Peyer's patch (tissue), 4 donors: ENCODE data around the gene KRT72.

Experiments used
- CTCF ChIP-seq, 6 experiments: fragments of 450-650 bp in 4 of 6; fragments of 200-600 bp in 2 of 6; sonication (generic) in 1 of 6; IDR thresholded peaks; one replicate each; pipeline ENCODE4 v1.5.1; 2017 to 2019; ENCODE audit warnings: antibody characterized with exemption in 6 of 6, mild to moderate bottlenecking in 3 of 6, moderate library complexity in 1 of 6
- POLR2A ChIP-seq, 2 donors: fragments of 450-650 bp; IDR thresholded peaks; one replicate each; pipeline ENCODE4 v1.5.1; 2017; ENCODE audit warnings: antibody characterized with exemption in 2 of 2, mild to moderate bottlenecking in 2 of 2, moderate library complexity in 2 of 2

GRCh38 chr12:52643233-52644077, 42.2 kb upstream of the KRT72 start:
- no peak for TF ChIP-seq POLR2A (IDR thresholded peaks at IDR 0.05)
- TF ChIP-seq CTCF (IDR thresholded peaks at IDR 0.05), result no peak
